GM18870 (cell line): ENCODE results near the gene TTF1.
"Not testable (repeated sequence)": the region's sequence is repeated elsewhere in the genome, so short reads cannot be mapped to it uniquely, and the experiment has no call there.

ENCODE experiments used
- ATAC-seq: cut with Tn5 transposase; IDR thresholded peaks from one replicate; pipeline ENCODE4 v1.9.1; 2021; ENCODE audit warnings: moderate library complexity; ENCODE audit not compliant: unreplicated experiment

The TTF1 gene

GRCh38 chr9:132414731-132415130, 8.1 kb upstream of the TTF1 start:
- no peak for ATAC-seq

- no peak for ATAC-seq
Observed at GRCh38 chr9:132413926-132414325, 7.3 kb upstream of the TTF1 start.

GRCh38 chr9:132412089-132412488, 5.4 kb upstream of the TTF1 start:
- no peak for ATAC-seq

- no peak for ATAC-seq
Observed at GRCh38 chr9:132411091-132411508, 4.5 kb upstream of the TTF1 start.

- ATAC-seq = no peak
Observed at GRCh38 chr9:132410642-132411041, 4.0 kb upstream of the TTF1 start.

- ATAC-seq = no peak
Observed at GRCh38 chr9:132409828-132410528, 3.3 kb upstream of the TTF1 start, which contains the start of gene CFAP77. CFAP77 (plus strand) TSS chr9:132410211; CDS start chr9:132410272, 61 bp downstream.

GRCh38 chr9:132408521-132408920, 1.9 kb upstream of the TTF1 start:
- no peak for ATAC-seq

GRCh38 chr9:132407196-132407595, 556 bp upstream of the TTF1 start:
- ATAC-seq = no peak

GRCh38 chr9:132404228-132404881, 2.3 kb downstream of the TTF1 start:
- ATAC-seq = no peak

- ATAC-seq = no peak
Observed at GRCh38 chr9:132401824-132402223, 4.8 kb downstream of the TTF1 start.

GRCh38 chr9:132395560-132395959, 11.1 kb downstream of the TTF1 start:
- no peak for ATAC-seq

- ATAC-seq = no peak
Observed at GRCh38 chr9:132391449-132391848, 15.2 kb downstream of the TTF1 start.

GRCh38 chr9:132390966-132391365, 15.7 kb downstream of the TTF1 start:
- no peak for ATAC-seq

GRCh38 chr9:132387133-132387532, 19.5 kb downstream of the TTF1 start:
- no peak for ATAC-seq

- ATAC-seq = no peak
Observed at GRCh38 chr9:132384376-132384775, 22.3 kb downstream of the TTF1 start.

- no peak for ATAC-seq
Observed at GRCh38 chr9:132383462-132383883, 23.2 kb downstream of the TTF1 start.

- ATAC-seq = peak; percentile 55
Observed at GRCh38 chr9:132381966-132382541, 24.6 kb downstream of the TTF1 start.

- not testable (repeated sequence) for ATAC-seq
Observed at GRCh38 chr9:132378416-132378815, 28.2 kb downstream of the TTF1 start.

- ATAC-seq = not testable (repeated sequence)
Observed at GRCh38 chr9:132377769-132378168, 28.9 kb downstream of the TTF1 start.

GRCh38 chr9:132372177-132373095, 34.2 kb downstream of the TTF1 start:
- no peak for ATAC-seq

GRCh38 chr9:132370592-132370991, 36.0 kb downstream of the TTF1 start:
- ATAC-seq = no peak
